SW480 (cell line): Measurements from ENCODE around the gene STK31.
"Not testable (repeated sequence)": the region's sequence is repeated elsewhere in the genome, so short reads cannot be mapped to it uniquely, and the experiment has no call there.

ENCODE experiments used
- DNase-seq: peaks from one replicate; pipeline ENCODE4 v3.0.0-alpha.2; 2016; ENCODE audit warnings: low spot score

The STK31 gene

GRCh38 chr7:23713285-23714149 lies 3.5 kb downstream of the STK31 start:
- DNase-seq, result peak; percentile 94

GRCh38 chr7:23714150-23714464 lies 4.1 kb downstream of the STK31 start:
- DNase-seq, result no peak

- no peak for DNase-seq
These were observed 4.6 kb downstream of the STK31 start for GRCh38 chr7:23714579-23714978.

- no peak for DNase-seq
These were observed 5.1 kb downstream of the STK31 start for GRCh38 chr7:23715099-23715498.

GRCh38 chr7:23717788-23718187 lies 7.8 kb downstream of the STK31 start:
- no peak for DNase-seq

GRCh38 chr7:23721456-23721855 lies 11.4 kb downstream of the STK31 start:
- DNase-seq, result no peak

- not testable (repeated sequence) for DNase-seq
These were observed 12.7 kb downstream of the STK31 start for GRCh38 chr7:23722587-23723216.

- not testable (repeated sequence) for DNase-seq
These were observed 14.1 kb downstream of the STK31 start for GRCh38 chr7:23724113-23724512.

- no peak for DNase-seq
These were observed 32.0 kb downstream of the STK31 start for GRCh38 chr7:23742051-23742450.

GRCh38 chr7:23743226-23743625 lies 33.2 kb downstream of the STK31 start:
- DNase-seq, result no peak

- DNase-seq, result no peak
These were observed 36.6 kb downstream of the STK31 start for GRCh38 chr7:23746629-23747028.

- no peak for DNase-seq
These were observed 41.8 kb downstream of the STK31 start for GRCh38 chr7:23751852-23752251.

- not testable (repeated sequence) for DNase-seq
These were observed 48.8 kb downstream of the STK31 start for GRCh38 chr7:23758839-23759238.

GRCh38 chr7:23759671-23760391 lies 49.8 kb downstream of the STK31 start:
- peak; percentile 87 for DNase-seq

GRCh38 chr7:23765943-23766342 lies 55.9 kb downstream of the STK31 start:
- no peak for DNase-seq

- no peak for DNase-seq
These were observed 57.5 kb downstream of the STK31 start for GRCh38 chr7:23767514-23767913.

- DNase-seq, result no peak
These were observed 58.0 kb downstream of the STK31 start for GRCh38 chr7:23768022-23768421.

GRCh38 chr7:23779185-23779800 lies 69.3 kb downstream of the STK31 start:
- DNase-seq, result not testable (repeated sequence)

GRCh38 chr7:23783115-23783514 lies 73.1 kb downstream of the STK31 start:
- DNase-seq, result no peak

- DNase-seq, result no peak
These were observed 77.3 kb downstream of the STK31 start for GRCh38 chr7:23787272-23787671.

GRCh38 chr7:23788843-23789242 lies 78.8 kb downstream of the STK31 start:
- DNase-seq, result no peak

GRCh38 chr7:23791721-23792120 lies 81.7 kb downstream of the STK31 start:
- DNase-seq, result no peak
